RKO (cell line): Measurements from ENCODE around the gene RIC8A.
"Not testable (repeated sequence)": the region's sequence is repeated elsewhere in the genome, so short reads cannot be mapped to it uniquely, and the experiment has no call there.

Experiments
- DNase-seq: peaks from one replicate; pipeline ENCODE4 v3.0.0-alpha.2; 2016; ENCODE audit warnings: low spot score

The RIC8A gene

GRCh38 chr11:207208-207862 is at the start of gene RIC8A, which contains the start of gene BET1L:
TSS of gene RIC8A (plus strand) at chr11:207708. CDS start at chr11:208855, 1,147 bp downstream.
TSS of gene BET1L (minus strand) at chr11:207399. CDS start at chr11:207321, 78 bp downstream.
- peak; percentile 99 for DNase-seq

- not testable (repeated sequence) for DNase-seq
Measured at GRCh38 chr11:180242-180641, 27.3 kb upstream of the RIC8A start.

GRCh38 chr11:189200-189783 is 18.2 kb upstream of the RIC8A start:
- not testable (repeated sequence) for DNase-seq

GRCh38 chr11:189843-190311 is 17.6 kb upstream of the RIC8A start:
- DNase-seq, result not testable (repeated sequence)

GRCh38 chr11:190546-190945 is 17.0 kb upstream of the RIC8A start:
- not testable (repeated sequence) for DNase-seq

GRCh38 chr11:191490-192478 is 15.7 kb upstream of the RIC8A start:
- DNase-seq, result not testable (repeated sequence)

GRCh38 chr11:192674-193128 is 14.8 kb upstream of the RIC8A start, which contains the start of gene SCGB1C1:
TSS of gene SCGB1C1 (plus strand) at chr11:193078. CDS start at chr11:193100, 22 bp downstream.
- DNase-seq, result not testable (repeated sequence)

GRCh38 chr11:193481-193880 is 14.0 kb upstream of the RIC8A start:
- DNase-seq, result not testable (repeated sequence)

- no peak for DNase-seq
Measured at GRCh38 chr11:196786-197731, 10.4 kb upstream of the RIC8A start.

- no peak for DNase-seq
Measured at GRCh38 chr11:197741-198235, 9.7 kb upstream of the RIC8A start.

GRCh38 chr11:198236-198806 is 9.2 kb upstream of the RIC8A start:
- DNase-seq, result no peak

GRCh38 chr11:199004-199581 is 8.4 kb upstream of the RIC8A start:
- DNase-seq, result no peak

- no peak for DNase-seq
Measured at GRCh38 chr11:199782-200181, 7.7 kb upstream of the RIC8A start.

- DNase-seq, result no peak
Measured at GRCh38 chr11:200224-201003, 7.1 kb upstream of the RIC8A start.

GRCh38 chr11:201966-202365 is 5.5 kb upstream of the RIC8A start:
- DNase-seq, result no peak

- no peak for DNase-seq
Measured at GRCh38 chr11:202490-202889, 5.0 kb upstream of the RIC8A start.

GRCh38 chr11:203056-203944 is 4.2 kb upstream of the RIC8A start:
- DNase-seq, result no peak

- DNase-seq, result no peak
Measured at GRCh38 chr11:203945-204586, 3.4 kb upstream of the RIC8A start.
